Fibroblast of lung (primary cell): ENCODE results near the gene UBE2J2. TPM values are rescaled to one million over a fixed set of nuclear protein-coding genes. Genes with fewer than 3 reads are reported as not detected.
"Not testable (repeated sequence)": the region's sequence is repeated elsewhere in the genome, so short reads cannot be mapped to it uniquely, and the experiment has no call there.

Experiments
- DNase-seq, 2 donors: peaks; one replicate each; pipeline versions ENCODE4 v3.0.0 to v3.0.0-alpha.2; 2010; ENCODE audit warnings: low read depth in 2 of 2
- H2AFZ ChIP-seq: 2 replicates; pipeline ENCODE4 v1.5.1; 2012; ENCODE audit warnings: low read length, control low read depth, inconsistent platforms
- H3K27ac ChIP-seq: 2 replicates; pipeline ENCODE4 v1.5.1; 2011; ENCODE audit warnings: low read length, control low read depth; ENCODE audit not compliant: insufficient read depth
- H3K27me3 ChIP-seq: 2 replicates; pipeline ENCODE4 v1.5.1; 2011; ENCODE audit warnings: mild to moderate bottlenecking, low read length; ENCODE audit not compliant: control insufficient read depth, insufficient read depth
- H3K36me3 ChIP-seq: 2 replicates; pipeline ENCODE4 v1.5.1; 2011; ENCODE audit warnings: low read length; ENCODE audit not compliant: control insufficient read depth, insufficient read depth
- H3K4me1 ChIP-seq: 2 replicates; pipeline ENCODE4 v1.5.1; 2011; ENCODE audit warnings: low read length; ENCODE audit not compliant: control insufficient read depth, insufficient read depth; ENCODE audit errors: extremely low read depth
- H3K4me2 ChIP-seq: 2 replicates; pipeline ENCODE4 v1.5.1; 2011; ENCODE audit warnings: low read length, control low read depth; ENCODE audit not compliant: insufficient read depth; ENCODE audit errors: extremely low read depth
- H3K4me3 ChIP-seq, 4 experiments: fragments of 200-600 bp in 1 of 4; sonication (generic) in 1 of 4; replicated peaks in 1 of 4; 2 replicates each; pipeline ENCODE4 v1.5.1; 2011 to 2016; ENCODE audit warnings: low read length in 4 of 4, low read depth in 3 of 4, mild to moderate bottlenecking in 3 of 4, control low read depth in 2 of 4, inconsistent platforms in 1 of 4, mixed read lengths in 1 of 4; ENCODE audit not compliant: insufficient read depth in 1 of 4; ENCODE audit errors: control extremely low read depth in 1 of 4
- H3K79me2 ChIP-seq: 2 replicates; pipeline ENCODE4 v1.5.1; 2012; ENCODE audit warnings: mild to moderate bottlenecking, low read length, inconsistent platforms; ENCODE audit not compliant: control insufficient read depth, insufficient read depth
- H3K9ac ChIP-seq: 2 replicates; pipeline ENCODE4 v1.5.1; 2011; ENCODE audit warnings: mild to moderate bottlenecking, low read length, control low read depth; ENCODE audit not compliant: insufficient read depth
- H3K9me3 ChIP-seq: 2 replicates; pipeline ENCODE4 v1.5.1; 2012; ENCODE audit warnings: low read depth, low read length; ENCODE audit not compliant: control insufficient read depth, insufficient read depth
- H4K20me1 ChIP-seq: 2 replicates; pipeline ENCODE4 v1.5.1; 2011; ENCODE audit warnings: low read length; ENCODE audit not compliant: control insufficient read depth, insufficient read depth; ENCODE audit errors: extremely low read depth
- EZH2 ChIP-seq: IDR thresholded peaks from 2 replicates; pipeline ENCODE4 v1.5.1; 2012; ENCODE audit warnings: low read length, control low read depth, mild to moderate bottlenecking; ENCODE audit errors: missing control alignments
- polyA plus RNA-seq, 2 donors: library from polyadenylated mRNA; depleted of rRNA in 1 of 2; stranded (reverse) in 1 of 2; unstranded in 1 of 2; fragments of >200 nt; gene quantifications; 2 replicates each; pipeline ENCODE4 v1.2.1, GENCODE V29; 2011 to 2012; ENCODE audit warnings: missing spikeins in 1 of 2
- total RNA-seq: library from RNA; depleted of rRNA; stranded (reverse); fragments of >200 nt; gene quantifications from 2 replicates; pipeline ENCODE4 v1.2.1, GENCODE V29; 2014
- TF ChIP-seq, protein P1 (sequence below), 2 donors: IDR thresholded peaks in 1 of 2; conservative IDR thresholded peaks in 1 of 2; 1 replicate in 1 of 2; 2 replicates in 1 of 2; pipeline ENCODE4 v1.5.1; 2011 to 2012; ENCODE audit warnings: low read length in 2 of 2, control low read depth in 1 of 2, inconsistent platforms in 1 of 2, low read depth in 1 of 2, mild to moderate bottlenecking in 1 of 2

The UBE2J2 gene
- total and polyA plus RNA-seq, 2 donors (not counting 1 experiment from before 2014, with no cell fraction given), result 32.3 to 47.2 TPM

DNA sequence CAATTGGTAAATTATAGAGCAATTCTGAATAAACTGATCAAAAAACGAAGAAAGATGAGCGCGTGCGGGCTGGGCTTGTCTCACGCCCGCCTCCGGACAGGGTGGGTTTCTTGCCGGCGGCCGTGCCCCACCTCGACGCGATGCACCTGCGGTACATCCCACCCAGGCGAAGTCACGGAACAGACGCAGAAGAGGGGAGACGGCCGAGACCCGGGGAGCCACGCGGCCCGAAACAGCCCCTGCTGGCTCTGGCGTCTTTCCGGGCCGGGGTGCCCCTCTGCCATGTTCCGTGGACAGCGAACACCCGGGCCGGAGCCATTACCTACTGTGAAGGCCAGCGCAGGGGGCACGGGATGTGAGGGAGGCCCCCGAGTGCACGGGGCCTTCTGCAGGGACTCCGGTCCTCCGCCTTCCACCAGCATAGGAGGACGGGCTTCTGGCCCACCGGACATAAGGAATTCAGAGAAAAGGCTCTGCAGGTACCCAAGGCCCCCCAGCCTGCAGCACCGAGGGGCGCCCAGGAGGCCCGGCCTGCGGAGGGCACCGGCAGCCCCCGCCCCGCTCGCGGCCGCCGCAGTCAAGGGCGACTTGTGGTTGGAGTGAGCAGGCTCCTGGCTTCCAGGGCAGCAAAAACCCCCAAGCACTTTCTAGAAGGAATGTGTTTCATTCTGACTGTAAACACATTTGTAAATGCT, 19.5 kb downstream of the UBE2J2 start:
- TF ChIP-seq EZH2, result no peak
- TF ChIP-seq, protein P1, sequence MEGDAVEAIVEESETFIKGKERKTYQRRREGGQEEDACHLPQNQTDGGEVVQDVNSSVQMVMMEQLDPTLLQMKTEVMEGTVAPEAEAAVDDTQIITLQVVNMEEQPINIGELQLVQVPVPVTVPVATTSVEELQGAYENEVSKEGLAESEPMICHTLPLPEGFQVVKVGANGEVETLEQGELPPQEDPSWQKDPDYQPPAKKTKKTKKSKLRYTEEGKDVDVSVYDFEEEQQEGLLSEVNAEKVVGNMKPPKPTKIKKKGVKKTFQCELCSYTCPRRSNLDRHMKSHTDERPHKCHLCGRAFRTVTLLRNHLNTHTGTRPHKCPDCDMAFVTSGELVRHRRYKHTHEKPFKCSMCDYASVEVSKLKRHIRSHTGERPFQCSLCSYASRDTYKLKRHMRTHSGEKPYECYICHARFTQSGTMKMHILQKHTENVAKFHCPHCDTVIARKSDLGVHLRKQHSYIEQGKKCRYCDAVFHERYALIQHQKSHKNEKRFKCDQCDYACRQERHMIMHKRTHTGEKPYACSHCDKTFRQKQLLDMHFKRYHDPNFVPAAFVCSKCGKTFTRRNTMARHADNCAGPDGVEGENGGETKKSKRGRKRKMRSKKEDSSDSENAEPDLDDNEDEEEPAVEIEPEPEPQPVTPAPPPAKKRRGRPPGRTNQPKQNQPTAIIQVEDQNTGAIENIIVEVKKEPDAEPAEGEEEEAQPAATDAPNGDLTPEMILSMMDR (conservative IDR thresholded peaks at IDR 0.05 in 1 of 2, IDR thresholded peaks at IDR 0.05 in 1 of 2; ENCODE audit: low read depth in 1 of 2, low read length in 2 of 2), result no peak
- Histone ChIP-seq H3K9ac (no peak overlapping the region), H3K4me2 (no peak overlapping the region), H3K27me3 (no peaks in the 10 kb centered on the region), H3K36me3 (peaks cover 27% of the 10 kb centered on the region), H3K79me2 (peaks cover 11% of the 10 kb centered on the region), H3K4me1 (peaks cover 2% of the 10 kb centered on the region), H3K27ac (no peak overlapping the region), H4K20me1 (no peaks in the 10 kb centered on the region), H3K4me3 (no peak overlapping the region), H2AFZ (no peak overlapping the region), H3K9me3 (no peaks in the 10 kb centered on the region)
- DNase-seq, result no peak

- no peaks in the 10 kb centered on the region for H3K9me3 ChIP-seq
- no peaks in the 10 kb centered on the region for H3K27me3 ChIP-seq
- H3K79me2 ChIP-seq, result peaks cover 5% of the 10 kb centered on the region
- no peak overlapping the region for H3K9ac ChIP-seq
- no peak overlapping the region for H3K27ac ChIP-seq
- H3K4me1 ChIP-seq, result no peaks in the 10 kb centered on the region
- no peaks in the 10 kb centered on the region for H4K20me1 ChIP-seq
- TF ChIP-seq, protein P1 (conservative IDR thresholded peaks at IDR 0.05 in 1 of 2, IDR thresholded peaks at IDR 0.05 in 1 of 2; ENCODE audit: low read depth in 1 of 2, low read length in 2 of 2), result no peak
- TF ChIP-seq EZH2, result no peak
- no peak overlapping the region for H3K4me3 ChIP-seq
- H2AFZ ChIP-seq, result no peak overlapping the region
- peaks cover 23% of the 10 kb centered on the region for H3K36me3 ChIP-seq
- DNase-seq, result no peak
- H3K4me2 ChIP-seq, result no peak overlapping the region
Observed at GRCh38 chr1:1253314-1253713, 20.3 kb downstream of the UBE2J2 start.

DNA sequence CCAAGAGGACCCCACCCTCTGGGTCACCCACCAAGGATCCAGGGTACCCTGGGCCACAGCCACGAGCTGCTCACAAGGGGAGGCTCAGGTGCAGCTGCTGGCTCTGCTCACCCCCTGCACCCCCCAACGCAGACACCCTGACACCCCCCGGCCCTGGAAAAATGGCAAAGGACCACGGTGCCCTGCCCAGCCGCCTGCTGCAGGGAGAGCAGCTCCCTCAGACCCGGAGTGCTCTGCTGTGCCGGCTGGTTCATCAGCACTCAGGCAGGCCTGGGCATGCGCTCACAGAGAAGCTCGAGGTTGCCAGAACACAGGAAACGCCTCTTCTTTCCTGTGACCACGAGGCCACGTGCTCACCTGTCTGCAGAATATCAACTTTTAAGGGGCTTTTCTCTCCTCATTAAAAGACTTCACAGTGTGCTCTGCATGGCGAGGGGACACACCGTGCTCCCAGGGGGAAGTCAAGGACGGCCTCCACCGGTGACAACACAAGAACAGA, 22.8 kb downstream of the UBE2J2 start:
- DNase-seq, result no peak
- Histone ChIP-seq H3K27me3 (no peaks in the 10 kb centered on the region), H3K4me3 (no peak overlapping the region), H3K27ac (no peak overlapping the region), H3K4me2 (no peak overlapping the region), H3K36me3 (peaks cover 17% of the 10 kb centered on the region), H3K79me2 (no peaks in the 10 kb centered on the region), H2AFZ (no peak overlapping the region), H3K4me1 (no peaks in the 10 kb centered on the region), H4K20me1 (no peaks in the 10 kb centered on the region), H3K9ac (no peak overlapping the region), H3K9me3 (no peaks in the 10 kb centered on the region)
- TF ChIP-seq, protein P1 (conservative IDR thresholded peaks at IDR 0.05 in 1 of 2, IDR thresholded peaks at IDR 0.05 in 1 of 2; ENCODE audit: low read depth in 1 of 2, low read length in 2 of 2), result no peak
- no peak for TF ChIP-seq EZH2

- not testable (repeated sequence) for H3K27me3 ChIP-seq, H3K9ac ChIP-seq, H4K20me1 ChIP-seq, H3K27ac ChIP-seq, DNase-seq, H3K79me2 ChIP-seq, H2AFZ ChIP-seq, H3K9me3 ChIP-seq, H3K36me3 ChIP-seq, H3K4me2 ChIP-seq, H3K4me3 ChIP-seq, H3K4me1 ChIP-seq
Observed at GRCh38 chr1:1248009-1248913, 25.4 kb downstream of the UBE2J2 start.
